Stimulated activated CD4-positive, alpha-beta T cell treated with anti-CD3 and anti-CD28 coated beads, Interleukin-15, amount 100 ng/mL, for 1 hour (primary cell): Measurements from ENCODE around the gene ERBB2.
"Not testable (repeated sequence)": the region's sequence is repeated elsewhere in the genome, so short reads cannot be mapped to it uniquely, and the experiment has no call there.

Source experiments
- DNase-seq, 2 donors: peaks; one replicate each; pipeline ENCODE4 v3.0.0-alpha.2; 2020; ENCODE audit warnings: low read depth in 1 of 2, low spot score in 1 of 2

Gene ERBB2

DNA sequence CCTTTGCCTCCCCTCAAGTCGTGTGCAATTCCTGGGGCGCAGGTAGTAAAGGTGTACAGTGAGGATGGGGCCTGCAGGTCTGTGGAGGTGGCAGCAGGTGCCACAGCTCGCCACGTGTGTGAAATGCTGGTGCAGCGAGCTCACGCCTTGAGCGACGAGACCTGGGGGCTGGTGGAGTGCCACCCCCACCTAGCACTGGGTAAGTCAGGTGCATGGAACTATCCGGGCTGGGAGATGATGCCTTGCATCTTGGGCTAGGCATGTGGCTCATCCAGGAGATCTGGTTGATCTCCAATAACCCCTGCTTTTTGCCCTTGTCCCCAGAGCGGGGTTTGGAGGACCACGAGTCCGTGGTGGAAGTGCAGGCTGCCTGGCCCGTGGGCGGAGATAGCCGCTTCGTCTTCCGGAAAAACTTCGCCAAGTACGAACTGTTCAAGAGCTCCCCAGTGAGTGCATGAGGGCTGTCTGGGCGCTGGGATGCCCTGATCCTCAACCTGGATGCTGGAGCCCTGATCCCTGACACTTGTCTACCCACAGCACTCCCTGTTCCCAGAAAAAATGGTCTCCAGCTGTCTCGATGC lies 43.1 kb downstream of the ERBB2 start:
- DNase-seq: no peak

DNA sequence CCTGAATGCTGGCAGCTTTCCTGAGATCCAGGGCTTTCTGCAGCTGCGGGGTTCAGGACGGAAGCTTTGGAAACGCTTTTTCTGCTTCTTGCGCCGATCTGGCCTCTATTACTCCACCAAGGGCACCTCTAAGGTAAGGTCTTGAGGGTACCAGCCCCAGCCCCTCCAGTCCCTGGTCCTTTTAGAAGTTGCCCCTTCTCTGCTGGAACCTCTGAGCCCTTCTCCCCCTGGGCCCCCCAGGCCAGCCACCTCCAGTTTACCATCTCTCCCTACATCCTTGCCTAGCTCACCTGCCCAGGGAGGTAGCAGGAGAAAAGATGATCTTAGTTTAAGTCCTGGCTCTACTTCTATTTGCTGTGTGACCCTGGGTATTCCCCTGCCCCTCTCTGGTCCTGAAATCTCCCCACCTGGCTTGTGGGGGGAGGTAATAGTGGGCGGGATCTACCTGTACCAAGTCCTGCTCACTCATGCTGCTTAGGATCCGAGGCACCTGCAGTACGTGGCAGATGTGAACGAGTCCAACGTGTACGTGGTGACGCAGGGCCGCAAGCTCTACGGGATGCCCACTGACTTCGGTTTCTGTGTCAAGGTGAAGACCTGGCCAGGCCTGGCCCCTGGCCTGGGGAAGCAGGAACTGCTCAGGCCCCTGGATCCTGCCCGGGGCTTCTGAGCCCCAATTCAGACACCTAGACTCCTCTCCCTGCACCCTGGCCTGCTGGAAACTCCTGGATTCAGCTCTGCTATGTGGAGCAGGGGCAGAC lies 44.4 kb downstream of the ERBB2 start:
- no peak for DNase-seq

DNA sequence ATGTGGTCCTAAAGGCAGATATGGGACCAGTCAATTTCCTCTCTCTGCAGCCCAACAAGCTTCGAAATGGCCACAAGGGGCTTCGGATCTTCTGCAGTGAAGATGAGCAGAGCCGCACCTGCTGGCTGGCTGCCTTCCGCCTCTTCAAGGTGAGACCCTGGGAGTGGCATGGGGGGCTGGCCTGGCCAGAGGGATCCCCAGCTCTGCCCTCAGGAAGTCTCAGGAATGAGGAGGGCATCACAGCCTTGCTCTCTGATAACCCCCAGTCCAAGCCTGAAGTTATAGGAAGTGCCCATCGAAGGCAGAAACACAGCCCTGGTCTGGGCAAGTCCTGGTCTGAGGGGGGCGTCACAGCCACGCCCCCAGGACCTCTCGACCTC lies 45.0 kb downstream of the ERBB2 start:
- DNase-seq: no peak

DNA sequence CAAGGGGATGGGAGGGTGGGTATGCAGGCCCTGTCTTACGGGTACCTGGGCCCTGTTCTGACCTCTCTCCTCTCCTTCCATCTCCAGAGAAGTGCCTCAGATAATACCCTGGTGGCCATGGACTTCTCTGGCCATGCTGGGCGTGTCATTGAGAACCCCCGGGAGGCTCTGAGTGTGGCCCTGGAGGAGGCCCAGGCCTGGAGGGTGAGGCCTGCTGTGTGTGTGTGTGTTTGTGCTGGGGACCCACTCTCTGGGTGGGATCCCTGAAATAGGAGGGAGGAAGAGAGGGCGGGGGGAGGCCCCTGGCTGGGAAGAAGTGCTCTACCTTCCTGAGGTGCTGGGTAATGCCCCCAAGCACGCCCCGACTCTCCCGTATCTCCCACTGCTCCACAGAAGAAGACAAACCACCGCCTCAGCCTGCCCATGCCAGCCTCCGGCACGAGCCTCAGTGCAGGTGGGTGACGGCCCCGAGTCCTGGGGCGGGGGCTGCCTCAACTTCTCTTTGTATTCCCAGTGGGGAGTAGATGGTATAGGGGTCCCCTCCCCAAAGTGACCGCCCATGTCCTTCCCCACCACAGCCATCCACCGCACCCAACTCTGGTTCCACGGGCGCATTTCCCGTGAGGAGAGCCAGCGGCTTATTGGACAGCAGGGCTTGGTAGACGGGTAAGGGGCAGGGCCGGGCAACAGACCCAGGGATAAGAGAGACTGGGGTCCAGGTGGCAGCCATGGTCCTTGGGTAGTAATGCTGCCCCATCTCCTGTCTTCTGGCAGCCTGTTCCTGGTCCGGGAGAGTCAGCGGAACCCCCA lies 45.7 kb downstream of the ERBB2 start:
- no peak for DNase-seq

DNA sequence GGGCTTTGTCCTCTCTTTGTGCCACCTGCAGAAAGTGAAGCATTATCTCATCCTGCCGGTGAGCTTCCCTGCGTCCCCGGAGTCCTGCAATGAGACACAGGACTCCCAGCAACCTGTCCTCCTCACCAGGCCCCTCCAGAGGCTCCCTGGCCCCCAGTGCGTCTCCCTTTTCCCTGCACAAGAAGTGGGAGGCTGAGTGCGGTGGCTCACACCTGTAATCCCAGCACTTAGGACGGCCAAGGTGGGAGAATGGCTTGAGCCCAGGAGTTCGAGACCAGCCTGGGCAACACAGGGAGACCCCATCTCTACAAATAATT lies 46.2 kb downstream of the ERBB2 start:
- DNase-seq: no peak

DNA sequence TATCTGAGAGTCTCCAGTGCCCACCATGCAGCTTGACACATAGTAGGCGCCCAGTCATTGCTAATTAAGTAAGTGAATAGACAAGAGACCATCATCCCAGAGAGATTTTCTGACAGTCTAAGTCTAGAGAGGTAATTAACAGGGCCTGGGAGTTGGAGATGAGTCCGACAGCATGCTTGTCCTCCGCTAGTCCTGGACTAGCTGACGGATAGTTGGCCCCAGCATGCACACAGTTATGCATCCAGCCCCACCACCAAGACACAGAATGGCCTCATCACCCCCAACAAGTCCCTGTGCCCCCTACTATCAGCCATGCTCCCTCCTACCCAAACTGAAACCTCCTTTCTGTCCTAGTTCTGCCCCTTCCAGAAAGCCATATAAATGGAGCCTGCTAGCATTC lies 47.9 kb downstream of the ERBB2 start:
- no peak for DNase-seq

DNA sequence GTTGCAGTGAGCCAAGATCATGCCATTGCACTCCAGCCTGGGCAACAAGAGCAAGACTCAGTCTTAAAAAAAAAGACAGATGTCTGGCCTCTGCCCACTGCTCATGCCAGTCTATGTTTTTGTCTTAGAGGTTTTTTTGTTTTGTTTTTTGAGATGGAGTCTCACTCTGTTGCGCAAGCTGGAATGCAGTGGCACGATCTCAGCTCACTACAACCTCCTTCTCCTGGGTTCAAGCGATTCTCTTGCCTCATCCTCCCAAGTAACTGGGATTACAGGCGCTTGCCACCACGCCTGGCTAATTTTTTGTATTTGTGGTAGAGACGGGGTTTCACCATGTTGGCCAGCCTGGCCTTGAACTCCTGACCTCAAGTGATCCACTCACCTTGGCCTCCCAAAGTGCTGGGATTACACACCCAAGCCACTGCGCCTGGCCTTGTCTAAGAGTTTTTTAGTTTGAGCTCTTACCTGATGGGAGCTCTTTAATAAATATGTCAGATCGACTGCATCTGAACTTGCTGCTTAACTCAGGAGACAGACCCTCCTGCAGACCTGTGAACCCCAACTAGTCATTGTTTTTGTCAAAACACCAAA lies 48.7 kb downstream of the ERBB2 start:
- DNase-seq: not testable (repeated sequence)

DNA sequence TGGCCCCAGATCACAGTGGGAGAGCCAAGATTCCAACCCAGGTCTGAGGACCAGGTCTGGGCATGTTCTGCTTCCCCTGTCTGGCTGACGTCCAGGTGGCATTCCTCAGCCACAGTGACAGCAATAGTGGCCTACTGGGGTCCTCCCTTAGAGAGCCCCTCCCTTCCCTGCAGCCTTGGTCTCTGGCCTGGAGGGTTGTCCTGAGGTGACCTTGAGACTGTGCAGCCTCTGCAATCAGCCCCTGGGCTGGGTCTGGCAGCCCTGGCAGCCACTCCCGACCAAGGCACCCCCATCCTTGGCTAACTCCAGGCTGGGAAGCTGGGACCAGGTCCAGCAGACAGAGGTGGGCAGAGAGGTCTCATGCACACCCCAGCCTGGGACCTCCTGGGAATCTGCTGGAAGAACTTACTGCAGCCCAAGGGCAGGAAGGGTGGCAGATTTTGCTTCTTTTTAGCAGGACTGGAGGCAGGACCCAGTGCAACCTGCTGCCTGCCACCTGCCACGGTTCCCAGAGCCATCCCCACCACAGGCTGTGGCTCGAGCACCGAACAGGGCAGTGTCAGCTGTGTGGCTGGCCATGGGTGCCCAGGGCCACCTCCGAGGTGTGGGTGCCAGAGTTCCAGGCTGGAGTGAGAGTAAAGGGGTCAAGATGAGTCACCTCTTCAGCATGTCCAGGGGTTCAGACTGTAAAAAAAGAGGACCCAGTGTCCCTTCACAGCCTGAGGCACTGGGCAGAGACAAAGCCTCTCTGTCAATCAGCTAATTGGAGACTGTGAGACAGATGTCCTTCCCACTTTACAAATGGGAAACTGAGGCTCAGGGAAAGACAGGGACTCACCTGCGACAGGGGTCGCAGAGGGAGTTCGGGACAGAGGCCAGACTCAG lies 50.5 kb downstream of the ERBB2 start:
- DNase-seq: no peak

DNA sequence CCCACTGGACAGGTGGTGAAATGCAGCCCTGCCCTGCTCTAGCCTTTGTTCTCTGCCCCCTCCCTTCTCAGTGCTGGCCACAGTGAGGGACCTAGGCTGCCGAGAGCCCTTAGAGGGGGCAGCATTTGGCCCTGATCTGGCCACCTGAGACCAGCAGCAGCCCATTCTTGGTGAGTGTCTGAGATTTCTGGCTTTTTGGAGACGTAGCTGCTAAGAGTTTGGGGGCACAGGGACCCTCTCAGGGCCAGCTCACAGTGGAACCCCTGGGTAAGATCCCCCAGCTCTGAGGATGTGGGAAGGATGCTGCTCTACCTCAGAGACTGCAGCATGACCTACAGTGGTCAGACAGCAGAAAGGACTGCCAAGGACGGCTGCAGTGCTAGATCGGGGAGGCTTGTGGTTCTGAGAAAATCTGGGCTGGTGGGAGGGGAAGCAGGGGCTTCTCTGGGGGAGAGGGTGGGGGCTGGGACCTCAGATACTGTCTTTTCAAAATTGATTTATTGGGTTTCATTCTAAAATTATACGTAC lies 51.2 kb downstream of the ERBB2 start:
- no peak for DNase-seq

DNA sequence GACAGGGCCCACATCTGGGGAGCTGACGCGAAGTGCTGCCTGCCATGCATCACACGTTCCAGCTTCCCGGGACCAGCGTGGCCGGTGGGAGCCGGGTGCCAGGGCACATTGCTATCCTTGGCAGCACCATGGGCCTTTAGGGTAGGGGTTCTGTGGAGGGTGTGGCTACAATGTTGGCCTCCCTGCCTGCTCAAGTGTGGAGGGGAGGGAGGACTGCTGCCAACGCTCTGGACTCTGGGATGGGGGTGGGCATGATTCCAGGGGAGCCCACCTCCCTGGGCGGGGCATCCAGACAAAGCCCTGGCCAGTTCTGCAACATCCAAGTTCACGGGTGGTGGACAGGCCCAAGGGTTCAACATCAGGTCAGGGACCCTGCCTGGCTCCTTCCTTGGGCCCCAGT lies 51.8 kb downstream of the ERBB2 start:
- DNase-seq: no peak

DNA sequence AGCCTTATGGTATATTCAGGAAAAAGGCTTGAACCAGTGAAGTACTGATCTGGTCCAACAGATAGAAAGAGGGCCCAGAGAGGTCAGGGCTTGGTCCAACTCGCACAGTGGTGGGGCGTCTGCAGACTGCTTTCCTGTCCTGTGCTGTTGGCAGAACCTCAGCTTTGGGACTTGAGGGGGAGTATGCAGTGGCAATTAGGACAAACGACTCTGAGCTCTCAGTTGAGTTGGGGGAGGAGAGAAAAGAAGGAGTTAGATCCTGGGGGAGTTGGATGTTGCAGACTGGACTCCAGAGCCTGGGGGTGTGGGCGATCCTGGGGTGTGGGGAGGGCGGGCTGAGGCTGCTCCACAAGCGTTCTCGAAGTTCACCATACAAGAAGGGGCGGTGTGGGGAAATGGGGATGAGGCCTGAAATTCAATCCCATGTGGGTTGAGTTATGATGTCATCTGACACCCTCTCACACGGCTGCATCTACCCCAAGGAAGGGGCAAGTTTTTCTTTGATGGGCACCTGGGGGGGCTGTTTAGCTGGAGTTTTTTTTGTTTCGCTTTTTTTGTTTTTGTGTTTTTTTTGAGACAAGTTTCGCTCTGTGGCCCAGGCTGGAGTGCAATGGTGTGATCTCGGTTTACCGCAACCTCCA lies 52.5 kb downstream of the ERBB2 start:
- DNase-seq: no peak

DNA sequence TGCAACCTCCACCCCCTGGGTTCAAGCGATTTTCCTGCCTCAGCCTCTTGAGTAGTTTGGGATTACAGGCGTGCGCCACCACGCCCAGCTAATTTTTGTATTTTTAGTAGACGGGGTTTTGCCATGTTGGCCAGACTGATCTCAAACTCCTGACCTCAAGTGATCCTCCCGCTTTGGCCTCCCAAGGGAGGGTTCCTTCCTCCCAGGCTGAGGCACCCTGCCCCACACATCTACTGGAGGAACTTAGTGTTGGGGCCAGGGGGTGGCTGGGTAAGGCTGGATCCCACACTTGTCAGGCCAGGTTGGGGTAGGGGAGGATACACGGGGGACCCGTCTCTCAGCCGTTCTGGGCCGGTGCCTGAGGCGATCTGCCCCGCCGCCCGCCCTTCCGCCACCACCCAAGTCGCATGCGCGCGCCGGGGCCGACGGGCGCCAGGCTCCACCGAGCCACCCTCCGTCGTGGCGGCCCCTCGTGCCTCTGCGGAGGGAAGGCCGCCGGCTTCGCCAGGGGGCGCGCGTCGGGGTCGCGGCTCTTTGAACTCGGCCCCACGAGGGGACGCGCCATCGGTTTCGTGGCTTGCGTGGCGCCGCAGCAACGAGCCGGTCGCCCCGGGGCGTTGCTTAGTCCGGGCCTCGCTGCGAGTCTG lies 53.8 kb downstream of the ERBB2 start:
- DNase-seq: peak; percentile 54 to 55

DNA sequence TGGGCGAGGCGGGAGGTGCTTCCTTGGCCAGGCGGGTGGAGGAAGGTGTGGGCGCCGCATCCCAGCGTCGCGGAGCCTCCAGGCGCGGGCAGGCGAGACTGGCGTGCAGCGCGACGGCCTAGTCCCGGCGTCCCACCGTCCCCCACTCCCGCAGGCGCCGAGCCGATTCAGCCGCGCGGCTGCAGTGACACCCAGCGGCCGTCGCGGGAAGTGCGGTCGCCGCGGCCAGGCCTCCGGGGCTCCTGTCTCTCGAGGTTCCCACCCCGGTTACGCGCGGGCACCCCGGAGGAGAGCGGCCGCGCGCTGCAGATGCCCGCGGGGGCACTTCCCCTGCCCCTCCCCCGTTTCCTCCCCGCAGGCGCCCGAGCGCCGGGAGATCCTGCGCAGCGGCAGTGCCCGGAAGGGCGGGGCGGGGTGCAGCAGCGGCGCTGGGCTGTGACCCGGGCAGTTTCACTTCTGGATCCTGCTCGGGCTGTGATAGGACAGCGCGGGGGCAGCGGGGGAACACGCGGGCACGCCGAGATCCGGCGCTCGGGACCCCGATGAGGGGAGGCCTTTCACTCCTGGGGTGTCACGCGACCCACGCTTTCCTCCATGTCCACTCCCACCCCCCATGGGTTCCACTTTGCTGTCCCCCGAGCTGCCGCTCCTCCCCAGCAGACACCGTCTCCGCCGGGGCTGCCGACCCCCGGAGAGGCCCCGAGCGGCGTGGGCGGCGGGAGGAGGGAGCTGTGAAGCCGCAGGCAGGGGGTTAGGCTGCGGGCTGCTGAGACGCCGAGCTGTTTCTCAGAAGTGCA lies 54.5 kb downstream of the ERBB2 start:
- DNase-seq: peak; percentile 92 to 98

DNA sequence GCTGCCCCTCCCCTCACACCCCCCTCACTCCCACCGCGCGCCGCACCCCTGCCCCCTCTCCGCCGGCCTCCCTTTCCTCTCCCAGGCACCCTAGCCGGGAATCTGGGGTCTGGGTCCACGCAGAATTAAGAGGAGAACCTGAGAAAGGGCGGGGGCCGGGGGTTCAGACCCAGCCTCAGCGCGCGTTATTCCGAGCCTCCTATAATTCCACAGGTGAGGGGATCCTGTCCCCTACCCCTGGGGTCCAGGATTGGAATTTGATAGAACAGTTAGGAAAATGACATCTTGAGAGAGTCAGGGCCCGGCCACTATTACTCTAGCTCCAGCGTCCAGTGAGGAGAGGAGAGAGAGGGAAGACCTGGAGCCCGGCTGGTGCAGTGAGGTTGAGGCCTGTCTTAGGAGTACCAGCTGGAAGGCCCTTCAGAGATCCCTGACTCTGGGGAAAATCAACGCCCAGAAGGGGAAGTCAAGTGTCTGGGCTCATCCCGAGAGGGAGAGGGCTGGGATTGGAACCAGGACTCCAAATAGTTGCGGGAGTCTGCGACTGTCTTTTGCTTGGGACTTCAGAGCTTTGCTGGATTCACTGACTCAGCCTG lies 55.2 kb downstream of the ERBB2 start:
- no peak for DNase-seq

DNA sequence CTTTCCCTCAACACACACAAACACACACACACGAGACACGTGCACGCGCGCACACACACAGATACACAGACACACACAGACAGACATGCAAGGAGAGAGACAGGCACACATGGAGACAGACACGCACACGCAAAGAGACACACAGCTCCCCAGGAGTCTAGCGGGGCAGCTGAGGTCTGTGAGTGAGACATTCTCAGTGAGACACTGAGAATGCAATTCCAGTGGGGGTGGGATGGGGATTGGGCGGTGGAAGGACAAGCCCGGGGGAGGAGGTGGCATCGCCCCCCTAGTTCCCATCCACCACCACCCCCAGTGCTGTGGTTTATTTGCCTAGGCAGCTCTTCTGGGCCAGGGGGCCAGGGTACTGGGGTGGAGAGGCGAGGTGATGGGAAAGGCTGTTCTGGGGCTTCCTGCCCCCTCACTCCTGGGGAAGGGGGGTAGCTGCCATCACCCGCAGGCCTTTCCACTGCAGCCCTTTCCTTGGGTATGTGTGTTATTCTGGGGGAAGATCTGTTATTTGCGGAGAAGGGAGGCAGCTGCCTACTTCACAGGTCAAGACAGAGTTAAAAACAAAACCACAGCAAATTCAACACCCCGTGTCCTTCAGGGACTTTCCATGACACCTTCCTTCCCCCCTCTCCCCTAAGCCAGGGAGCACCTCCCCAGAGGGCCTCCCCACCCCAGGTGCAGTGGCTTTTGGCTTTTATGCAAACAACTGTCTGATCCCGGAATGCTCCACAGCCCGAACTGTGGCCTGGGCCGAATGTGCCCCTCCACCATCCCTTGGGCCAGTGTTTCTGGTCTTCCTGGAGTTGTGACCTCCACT lies 55.9 kb downstream of the ERBB2 start:
- DNase-seq: peak; percentile 29 to 36

DNA sequence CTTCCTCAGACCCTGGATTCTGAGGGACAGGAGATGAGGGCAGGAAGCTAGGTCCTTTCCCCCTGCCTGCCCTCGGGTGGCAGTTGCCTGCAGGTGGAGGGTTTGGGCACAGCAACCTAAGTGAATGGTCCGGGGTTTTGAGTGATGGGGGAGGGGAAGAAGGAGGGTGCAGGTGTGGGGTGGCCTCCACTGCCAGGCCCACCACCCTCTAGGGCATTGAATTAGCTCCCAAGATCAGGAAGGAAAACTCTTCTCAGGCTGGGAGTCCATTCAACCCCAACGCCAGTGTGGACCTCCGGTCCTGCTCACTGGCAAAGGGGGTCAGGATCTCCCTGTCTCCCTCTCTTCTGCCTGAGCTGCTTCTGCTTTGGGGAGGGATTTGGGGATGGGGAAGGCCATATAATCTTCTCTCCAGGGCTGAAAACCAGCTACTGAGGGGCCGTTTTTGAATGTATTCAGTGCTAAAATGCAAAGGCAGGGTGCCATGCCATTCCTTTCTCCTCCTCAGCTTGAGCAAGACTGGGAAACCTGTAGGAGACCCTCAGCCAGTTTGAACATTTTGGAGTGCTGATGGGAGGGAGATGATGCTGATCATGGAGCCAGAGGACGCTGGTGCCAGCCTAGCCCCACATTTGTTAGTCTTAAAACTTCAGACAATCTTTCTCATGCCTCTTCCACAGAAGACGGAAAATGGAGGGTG lies 56.7 kb downstream of the ERBB2 start:
- DNase-seq: no peak

DNA sequence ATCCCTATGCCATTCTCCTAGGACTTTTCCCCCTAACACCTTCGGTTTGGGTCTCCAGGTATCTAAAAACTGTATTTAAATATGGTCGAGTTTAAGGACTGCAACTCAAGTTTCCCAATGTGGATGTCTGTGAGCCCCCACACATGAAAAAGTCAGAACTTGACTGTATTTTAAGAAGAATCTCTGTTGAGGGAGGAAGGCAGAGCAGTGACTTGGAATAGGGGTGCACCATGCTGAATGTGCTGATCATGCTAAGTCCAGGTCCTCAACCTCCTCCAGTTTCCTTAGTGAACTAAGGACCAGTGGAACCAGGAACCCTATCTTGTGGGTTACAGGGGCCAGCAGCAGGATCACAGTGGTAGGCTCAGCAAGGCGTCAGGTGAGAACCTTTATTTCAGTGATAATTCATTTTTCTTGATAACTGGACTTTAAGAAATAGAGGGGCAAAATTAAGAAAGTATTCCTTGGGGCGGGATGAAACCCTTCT lies 57.4 kb downstream of the ERBB2 start:
- DNase-seq: no peak
